Skin epidermis (tissue), 12 donors: Measurements from ENCODE around the gene SNAI1.
"Not testable (repeated sequence)": the region's sequence is repeated elsewhere in the genome, so short reads cannot be mapped to it uniquely, and the experiment has no call there.

Experiments
- H3K27ac ChIP-seq, 21 experiments: fragments of 200-600 bp; sonication (generic) in 11 of 21; one replicate each; pipeline ENCODE4 v1.5.0; 2020; ENCODE audit warnings: mild to moderate bottlenecking in 3 of 21, inconsistent platforms in 2 of 21, moderate library complexity in 2 of 21
- H3K4me3 ChIP-seq, 7 experiments: fragments of 200-600 bp; sonication (generic) in 2 of 7; one replicate each; pipeline ENCODE4 v1.5.0; 2020; ENCODE audit warnings: inconsistent platforms in 2 of 7, mild to moderate bottlenecking in 2 of 7, moderate library complexity in 1 of 7

The SNAI1 gene

DNA sequence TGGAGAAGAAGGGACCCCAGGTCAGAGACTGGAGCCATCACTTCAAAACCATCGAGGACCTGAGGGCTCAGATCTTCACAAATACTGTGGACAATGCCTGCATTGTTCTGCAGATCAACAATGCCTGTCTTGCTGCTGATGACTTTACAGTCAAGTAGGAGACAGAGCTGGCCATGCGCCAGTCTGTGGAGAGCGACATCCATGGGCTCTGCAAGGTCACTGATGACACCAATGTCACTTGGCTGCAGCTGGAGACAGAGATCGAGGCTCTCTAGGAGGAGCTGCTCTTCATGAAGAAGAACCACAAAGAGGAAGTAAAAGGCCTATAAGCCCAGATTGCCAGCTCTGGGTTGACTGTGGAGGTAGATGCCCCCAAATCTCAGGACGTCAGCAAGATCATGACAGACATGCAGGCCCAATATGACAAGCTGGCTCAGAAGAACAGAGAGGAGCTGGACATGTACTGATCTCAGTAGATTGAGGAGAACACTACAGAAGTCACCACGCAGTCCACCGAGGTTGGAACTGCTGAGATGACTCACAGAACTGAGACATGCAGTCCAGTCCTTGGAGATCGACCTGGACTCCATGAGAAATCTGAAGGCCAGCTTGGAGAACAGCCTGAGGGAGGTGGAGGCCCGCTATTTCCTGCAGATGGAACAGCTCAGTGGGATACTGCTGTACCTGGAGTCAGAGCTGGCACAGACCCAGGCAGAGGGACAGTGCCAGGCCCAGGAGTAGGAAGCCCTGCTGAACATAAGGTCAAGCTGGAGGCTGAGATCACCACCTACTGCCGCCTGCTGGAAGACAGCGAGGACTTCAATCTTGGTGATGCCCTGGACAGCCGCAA, 25.5 kb upstream of the SNAI1 start:
- not testable (repeated sequence) for H3K27ac ChIP-seq, H3K4me3 ChIP-seq

DNA sequence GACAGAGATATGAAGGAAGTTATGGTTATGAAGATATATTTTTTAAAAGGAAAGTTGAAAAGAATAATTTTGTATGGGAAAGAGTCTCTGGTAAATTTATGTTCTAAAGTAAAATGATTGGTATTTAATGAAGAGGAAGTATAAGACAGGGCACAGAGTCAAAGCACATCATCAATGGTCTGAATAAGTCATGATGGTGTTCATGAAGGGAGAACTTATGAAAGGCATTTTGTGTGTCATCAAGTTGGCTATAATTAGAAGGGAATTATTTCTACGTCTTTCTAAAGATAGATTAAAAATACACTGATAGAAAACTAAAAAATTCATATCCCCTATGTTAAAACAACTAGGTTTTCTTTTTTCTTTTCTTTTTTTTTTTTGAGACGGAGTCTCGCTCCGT, 21.4 kb upstream of the SNAI1 start:
- H3K4me3 ChIP-seq, result no peak overlapping the region

GRCh38 chr20:49964964-49965780, 17.6 kb upstream of the SNAI1 start:
- H3K27ac ChIP-seq, result no peak overlapping the region

More for the DNA sequence above, 21.4 kb upstream of the SNAI1 start:
- no peak overlapping the region for H3K27ac ChIP-seq

GRCh38 chr20:49965781-49966305, 16.9 kb upstream of the SNAI1 start:
- Histone ChIP-seq H3K27ac (no peak overlapping the region), H3K4me3 (no peak overlapping the region)

More at GRCh38 chr20:49964964-49965780, 17.6 kb upstream of the SNAI1 start:
- no peak overlapping the region for H3K4me3 ChIP-seq

- H3K27ac ChIP-seq, result no peak overlapping the region
- no peak overlapping the region for H3K4me3 ChIP-seq
Measured at GRCh38 chr20:49966861-49967260, 15.9 kb upstream of the SNAI1 start.

- Histone ChIP-seq H3K27ac (no peak overlapping the region), H3K4me3 (no peak overlapping the region)
Measured at GRCh38 chr20:49969234-49969633, 13.5 kb upstream of the SNAI1 start.

DNA sequence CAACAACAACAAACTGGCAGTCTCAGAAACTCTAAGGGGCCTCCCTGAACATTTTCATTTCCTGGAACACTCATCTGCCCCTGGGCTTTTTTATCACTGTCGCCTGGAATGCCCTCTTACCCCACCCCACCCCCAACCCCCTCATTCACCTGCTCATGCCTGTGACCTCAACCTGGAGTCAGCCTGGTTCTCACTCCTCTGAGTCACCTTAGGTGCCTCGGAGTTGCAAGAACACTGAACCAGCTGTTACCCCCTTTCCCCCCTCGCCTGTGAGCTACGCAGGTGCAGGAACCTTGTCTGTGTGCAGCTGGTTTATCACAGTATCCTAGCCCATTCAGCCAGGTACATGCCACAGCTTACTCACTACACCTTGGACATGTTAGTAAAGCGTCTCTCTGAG, 12.8 kb upstream of the SNAI1 start:
- no peak overlapping the region for H3K27ac ChIP-seq

DNA sequence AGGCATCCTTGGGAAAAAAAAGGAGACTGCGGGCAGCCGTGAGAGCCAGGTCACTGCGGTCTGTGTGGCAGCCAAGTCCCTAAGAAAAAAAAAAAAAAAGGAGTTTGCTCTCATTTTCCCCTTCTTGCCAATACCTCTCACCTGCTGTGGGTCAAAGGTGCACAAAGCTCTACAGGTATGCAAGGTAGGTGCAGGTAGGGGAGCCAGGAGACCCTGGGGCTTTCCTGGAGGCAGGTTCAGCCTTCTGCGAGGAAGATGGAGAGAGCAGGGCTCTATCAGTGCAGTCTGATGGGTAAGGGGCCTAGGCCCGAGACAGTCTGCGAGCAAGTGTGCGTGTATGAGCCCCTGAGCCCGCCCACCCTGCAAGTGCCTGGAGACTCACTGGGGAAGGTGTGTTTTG, 12.3 kb upstream of the SNAI1 start:
- Histone ChIP-seq H3K4me3 (no peak overlapping the region), H3K27ac (no peak overlapping the region)

More for the DNA sequence above, 12.8 kb upstream of the SNAI1 start:
- H3K4me3 ChIP-seq, result no peak overlapping the region

DNA sequence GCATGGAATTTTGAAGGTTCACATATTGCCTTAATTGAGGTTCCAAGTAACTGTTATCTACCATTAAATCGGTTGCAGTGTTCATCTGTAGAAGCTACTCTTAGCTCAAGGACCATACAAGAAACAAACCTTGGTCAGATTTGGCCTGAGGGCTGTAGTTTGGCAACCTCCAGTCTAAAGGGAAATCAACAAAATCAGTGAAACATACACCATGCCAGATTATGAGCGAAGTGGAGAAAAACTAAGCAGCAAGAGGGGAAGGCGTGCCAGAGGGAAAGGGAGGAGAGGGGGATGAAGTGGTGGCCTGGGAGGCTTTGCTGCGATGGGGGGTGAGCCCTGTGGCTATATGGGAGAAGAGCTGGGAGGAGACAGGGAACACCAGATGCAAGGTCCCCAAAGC, 8.8 kb upstream of the SNAI1 start:
- no peak overlapping the region for H3K27ac ChIP-seq
- no peak overlapping the region for H3K4me3 ChIP-seq

- Histone ChIP-seq H3K27ac (no peak overlapping the region), H3K4me3 (no peak overlapping the region)
Measured at GRCh38 chr20:49976542-49976941, 6.2 kb upstream of the SNAI1 start.

DNA sequence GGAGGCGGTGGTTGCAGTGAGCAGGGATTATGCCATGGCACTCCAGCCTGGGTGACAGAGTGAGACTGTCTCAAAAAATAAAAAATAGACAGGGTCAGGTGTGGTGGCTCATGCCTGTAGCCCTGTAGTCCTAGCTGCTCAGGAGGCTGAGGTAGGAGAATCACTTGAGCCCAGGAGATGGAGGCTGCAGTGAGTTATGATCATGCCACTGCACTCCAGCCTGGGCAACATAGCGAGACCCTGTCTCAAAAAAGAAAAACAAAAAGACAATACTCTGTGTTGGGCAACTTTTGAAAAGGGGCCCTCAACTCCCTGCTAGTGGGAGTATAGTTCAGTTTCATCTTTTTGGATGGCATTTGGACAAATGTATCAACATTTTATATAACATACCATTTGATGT, 5.0 kb upstream of the SNAI1 start:
- H3K27ac ChIP-seq, H3K4me3 ChIP-seq: not testable (repeated sequence)

DNA sequence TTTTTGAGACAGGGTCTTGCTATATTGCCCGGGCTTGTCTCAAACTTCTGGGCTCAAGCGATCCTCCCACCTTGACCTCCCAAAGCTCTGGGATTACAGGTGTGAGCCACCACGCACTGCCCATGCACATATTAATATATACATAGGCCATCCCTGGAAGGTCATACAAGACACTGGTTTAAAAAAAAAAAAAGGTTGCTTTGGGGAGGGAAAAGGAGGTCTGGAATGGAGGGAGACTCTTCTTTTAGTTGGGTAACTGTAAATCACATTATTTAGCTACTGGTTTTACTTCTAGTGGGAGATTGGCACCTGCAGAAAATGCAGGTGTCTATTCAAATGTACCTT, 4.1 kb upstream of the SNAI1 start:
- Histone ChIP-seq H3K4me3 (no peak overlapping the region), H3K27ac (no peak overlapping the region)

GRCh38 chr20:49979030-49979832, 3.5 kb upstream of the SNAI1 start:
- no peak overlapping the region for H3K27ac ChIP-seq
- H3K4me3 ChIP-seq, result no peak overlapping the region

GRCh38 chr20:49980140-49981008, 2.4 kb upstream of the SNAI1 start:
- Histone ChIP-seq H3K4me3 (no peak overlapping the region), H3K27ac (no peak overlapping the region)

DNA sequence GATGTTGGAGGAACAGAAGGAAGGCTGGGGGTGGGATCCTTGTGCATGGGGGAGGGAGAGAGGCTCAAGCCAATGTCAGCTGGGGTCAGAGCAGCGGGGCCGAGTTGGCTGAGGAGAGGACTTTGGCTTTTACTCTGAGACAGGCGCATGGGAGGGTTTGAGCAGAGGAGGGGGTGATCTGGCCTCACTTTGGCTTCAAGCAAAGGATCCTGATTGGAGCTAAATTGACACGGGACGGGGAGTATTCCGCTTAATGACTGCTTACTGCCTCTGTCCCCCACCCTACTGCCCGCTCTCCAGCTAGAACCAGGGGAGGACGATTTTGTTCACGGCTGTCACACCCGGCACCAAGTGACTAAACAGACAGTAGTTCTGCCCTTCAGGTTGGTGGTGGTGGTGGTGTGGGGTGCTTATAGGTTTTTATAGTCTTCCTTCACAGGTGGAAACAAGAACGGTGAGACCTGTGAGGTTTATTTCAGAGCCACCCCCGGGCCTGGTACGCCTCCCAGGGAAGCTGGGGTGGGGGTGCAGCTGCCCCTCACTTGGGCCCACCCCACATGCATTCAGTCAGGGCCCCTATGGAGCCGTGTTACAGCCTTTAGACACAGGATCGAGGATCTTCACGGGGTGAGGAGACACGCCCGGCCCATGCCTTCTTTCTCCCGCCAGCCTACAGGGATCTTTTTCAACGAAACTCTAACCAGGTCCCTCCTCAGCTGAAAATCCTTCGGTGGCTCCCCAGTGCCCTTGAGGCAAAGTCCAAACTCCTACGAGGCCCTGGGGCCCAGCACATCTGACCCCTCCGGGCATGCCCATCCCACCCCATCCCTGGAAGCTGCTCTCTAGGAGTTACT, 1.3 kb upstream of the SNAI1 start:
- no peak overlapping the region for H3K4me3 ChIP-seq
- peak overlapping the region in 2 of 21 experiments; percentile 5 to 82 for H3K27ac ChIP-seq

DNA sequence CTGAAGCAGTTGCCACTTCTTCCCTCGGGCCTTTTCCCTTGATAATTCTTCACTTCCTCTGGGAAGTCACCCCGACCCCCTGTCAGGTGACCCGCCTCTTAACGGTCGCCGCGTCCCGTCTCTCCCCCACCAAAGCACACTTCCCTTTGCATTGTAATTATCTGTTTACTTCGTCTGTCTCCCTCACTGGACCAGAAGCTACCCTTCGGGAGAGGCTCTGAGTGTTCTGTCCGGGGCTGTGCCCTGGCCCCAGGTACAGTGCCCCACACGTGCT, 771 bp upstream of the SNAI1 start:
- peak overlapping the region in 4 of 21 experiments; percentile 5 to 82 (median 60) for H3K27ac ChIP-seq
- H3K4me3 ChIP-seq, result peak overlapping the region in 3 of 7 experiments; percentile 33 to 46 (median 40)

DNA sequence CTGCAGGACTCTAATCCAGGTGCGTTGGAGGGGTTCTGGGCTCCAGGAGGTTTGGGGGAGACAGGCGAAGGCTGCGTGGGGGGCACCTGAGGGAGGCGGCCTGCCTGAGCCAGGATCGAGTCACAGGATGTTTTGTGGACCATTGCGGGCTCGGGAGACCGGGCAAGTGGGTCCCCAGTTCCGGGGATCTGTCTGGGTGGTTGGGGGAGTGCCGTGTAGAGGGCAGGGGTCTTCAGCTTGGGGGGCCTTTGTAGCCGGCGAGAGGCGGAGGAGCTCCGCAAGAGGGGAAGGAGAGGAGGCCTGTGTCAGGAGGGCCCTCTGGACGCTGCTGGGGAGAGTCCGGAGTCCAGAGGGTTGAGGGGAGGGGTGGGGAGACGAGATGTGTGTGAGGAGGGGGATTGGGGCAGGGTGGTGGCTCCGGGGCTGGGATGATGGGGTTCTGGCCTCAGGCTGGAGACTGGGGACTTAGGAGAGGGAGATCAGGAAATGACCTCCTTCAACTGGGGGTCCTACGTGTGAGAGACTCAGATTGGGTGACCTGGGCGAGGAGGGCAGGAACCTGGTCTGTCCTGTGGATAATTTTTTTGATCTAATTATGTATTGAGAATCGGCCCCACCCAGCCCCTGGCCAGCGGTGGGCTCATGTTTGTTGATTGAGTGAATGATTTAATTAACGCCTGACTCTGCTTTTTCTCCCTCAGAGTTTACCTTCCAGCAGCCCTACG, 505 bp downstream of the SNAI1 start:
- H3K4me3 ChIP-seq, result peak overlapping the region; percentile 33 to 49 (median 44)
- peak overlapping the region in 18 of 21 experiments; percentile 10 to 92 (median 69) for H3K27ac ChIP-seq
